ENCODE data around the gene G0S2. TPM values are rescaled to one million over a fixed set of nuclear protein-coding genes. Genes with fewer than 3 reads are reported as not detected.

Gene G0S2
- total and polyA plus RNA-seq, 9 of the 15 experiments (the other 6 are each of a cell fraction or from before 2014, with no cell fraction given): 0.18 to 65.6 (median 11.4) TPM

GRCh38 chr1:209703834-209704504 is 28.8 kb downstream of the G0S2 start:
- POLR2A ChIA-PET: interaction anchor here (0.8 kb wide), 1 partner anchor 30 kb away, joined by 3 read pairs; no protein-coding TSS in a partner anchor
- intact Hi-C loops (cut with micrococcal nuclease): no loop called here
- in situ Hi-C loops (cut with MboI): no loop called here

More at GRCh38 chr1:209703834-209704504, 28.8 kb downstream of the G0S2 start:
- FAIRE-seq (no peak), DNase-seq (ENCODE audit: extremely low read depth in 1 of 4, low spot score in 3 of 4) (no peak), ATAC-seq (no peak)
- H3K9ac ChIP-seq (ENCODE audit: insufficient read depth in 1 of 2, low read depth in 2 of 2, low read length in 2 of 2): no peak overlapping the region
- 1% methylated on average over 6 of the region's 6 CpGs for WGBS (ENCODE audit: insufficient coverage, low coverage, missing lambda C conversion rate)
- H3K9me1 ChIP-seq (ENCODE audit: control insufficient read depth, insufficient read depth, low read length): no peaks in the 10 kb centered on the region
- H3K79me2 ChIP-seq (ENCODE audit: control insufficient read depth, insufficient read depth, low read length): no peaks in the 10 kb centered on the region
- no peaks in the 10 kb centered on the region for H3K36me3 ChIP-seq (ENCODE audit: control insufficient read depth, insufficient read depth, low read length)
- no TSS peak for BruUV-seq (replicated peaks)
- H3K27me3 ChIP-seq (ENCODE audit: control insufficient read depth in 2 of 2, insufficient read depth in 2 of 2, low read length in 2 of 2): peaks cover 3 to 8% of the 10 kb centered on the region in 2 experiments; a peak in 3 of 5 replicates
- H3K9me3 ChIP-seq (replicated peaks; ENCODE audit: control insufficient read depth, insufficient read depth, low read depth, low read length): no peaks in the 10 kb centered on the region
- no peak overlapping the region for H3K4me3 ChIP-seq
- H3K27ac ChIP-seq (ENCODE audit: extremely low read depth, low read depth, low read length): no peak overlapping the region
- no peak overlapping the region for H3K4me2 ChIP-seq (ENCODE audit: insufficient read depth, low read length)
- H2AFZ ChIP-seq (ENCODE audit: low read depth, low read length): no peak overlapping the region
- TF ChIP-seq FOXA3 (CRISPR knock-in tag; conservative IDR thresholded peaks at IDR 0.05 in 1 of 2, IDR thresholded peaks at IDR 0.05 in 1 of 2) (no peak), GATAD2B (IDR thresholded peaks at IDR 0.05; ENCODE audit: borderline replicate concordance) (no peak), MBD2 (IDR thresholded peaks at IDR 0.05; ENCODE audit: borderline replicate concordance, low read depth) (no peak), ETV6 (IDR thresholded peaks at IDR 0.05; ENCODE audit: borderline replicate concordance in 1 of 2, low read depth in 2 of 2, low read length in 1 of 2) (no peak), ETV6 (CRISPR knock-in tag; IDR thresholded peaks at IDR 0.05; ENCODE audit: borderline replicate concordance) (no peak), PRDM10 (IDR thresholded peaks at IDR 0.05; ENCODE audit: partially characterized antibody) (no peak), POLR2B (IDR thresholded peaks at IDR 0.05; ENCODE audit: low read depth, partially characterized antibody) (no peak), HIVEP1 (CRISPR knock-in tag; IDR thresholded peaks at IDR 0.05) (no peak), DIDO1 (tag; IDR thresholded peaks at IDR 0.05; ENCODE audit: low read depth) (no peak), SPI1 (IDR thresholded peaks at IDR 0.05; ENCODE audit: borderline replicate concordance, low read depth, low read length) (no peak), KAT7 (CRISPR knock-in tag; IDR thresholded peaks at IDR 0.05; ENCODE audit: borderline replicate concordance) (no peak)
- TF ChIP-seq, protein P1, sequence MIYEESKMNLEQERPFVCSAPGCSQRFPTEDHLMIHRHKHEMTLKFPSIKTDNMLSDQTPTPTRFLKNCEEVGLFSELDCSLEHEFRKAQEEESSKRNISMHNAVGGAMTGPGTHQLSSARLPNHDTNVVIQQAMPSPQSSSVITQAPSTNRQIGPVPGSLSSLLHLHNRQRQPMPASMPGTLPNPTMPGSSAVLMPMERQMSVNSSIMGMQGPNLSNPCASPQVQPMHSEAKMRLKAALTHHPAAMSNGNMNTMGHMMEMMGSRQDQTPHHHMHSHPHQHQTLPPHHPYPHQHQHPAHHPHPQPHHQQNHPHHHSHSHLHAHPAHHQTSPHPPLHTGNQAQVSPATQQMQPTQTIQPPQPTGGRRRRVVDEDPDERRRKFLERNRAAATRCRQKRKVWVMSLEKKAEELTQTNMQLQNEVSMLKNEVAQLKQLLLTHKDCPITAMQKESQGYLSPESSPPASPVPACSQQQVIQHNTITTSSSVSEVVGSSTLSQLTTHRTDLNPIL (CRISPR knock-in tag; IDR thresholded peaks at IDR 0.05): no peak
- CTCF ChIA-PET (ENCODE audit: low intra/inter-chr PET ratio): no interaction called here
- H3K4me1 ChIP-seq (replicated peaks in 1 of 2; ENCODE audit: control insufficient read depth in 2 of 2, insufficient read depth in 2 of 2, low read length in 2 of 2): no peaks in the 10 kb centered on the region
- H4K20me1 ChIP-seq (replicated peaks; ENCODE audit: control insufficient read depth, insufficient read depth, low read length): no peaks in the 10 kb centered on the region

Data from K562 (cell line).